Measurements from ENCODE around the gene QRICH2. TPM values are rescaled to one million over a fixed set of nuclear protein-coding genes. Genes with fewer than 3 reads are reported as not detected.
A peak's percentile ranks its signal among the peaks of the same experiment; 100 is the strongest.
"Not testable (repeated sequence)": the region's sequence is repeated elsewhere in the genome, so short reads cannot be mapped to it uniquely, and the experiment has no call there.

QRICH2 gene, protein sequence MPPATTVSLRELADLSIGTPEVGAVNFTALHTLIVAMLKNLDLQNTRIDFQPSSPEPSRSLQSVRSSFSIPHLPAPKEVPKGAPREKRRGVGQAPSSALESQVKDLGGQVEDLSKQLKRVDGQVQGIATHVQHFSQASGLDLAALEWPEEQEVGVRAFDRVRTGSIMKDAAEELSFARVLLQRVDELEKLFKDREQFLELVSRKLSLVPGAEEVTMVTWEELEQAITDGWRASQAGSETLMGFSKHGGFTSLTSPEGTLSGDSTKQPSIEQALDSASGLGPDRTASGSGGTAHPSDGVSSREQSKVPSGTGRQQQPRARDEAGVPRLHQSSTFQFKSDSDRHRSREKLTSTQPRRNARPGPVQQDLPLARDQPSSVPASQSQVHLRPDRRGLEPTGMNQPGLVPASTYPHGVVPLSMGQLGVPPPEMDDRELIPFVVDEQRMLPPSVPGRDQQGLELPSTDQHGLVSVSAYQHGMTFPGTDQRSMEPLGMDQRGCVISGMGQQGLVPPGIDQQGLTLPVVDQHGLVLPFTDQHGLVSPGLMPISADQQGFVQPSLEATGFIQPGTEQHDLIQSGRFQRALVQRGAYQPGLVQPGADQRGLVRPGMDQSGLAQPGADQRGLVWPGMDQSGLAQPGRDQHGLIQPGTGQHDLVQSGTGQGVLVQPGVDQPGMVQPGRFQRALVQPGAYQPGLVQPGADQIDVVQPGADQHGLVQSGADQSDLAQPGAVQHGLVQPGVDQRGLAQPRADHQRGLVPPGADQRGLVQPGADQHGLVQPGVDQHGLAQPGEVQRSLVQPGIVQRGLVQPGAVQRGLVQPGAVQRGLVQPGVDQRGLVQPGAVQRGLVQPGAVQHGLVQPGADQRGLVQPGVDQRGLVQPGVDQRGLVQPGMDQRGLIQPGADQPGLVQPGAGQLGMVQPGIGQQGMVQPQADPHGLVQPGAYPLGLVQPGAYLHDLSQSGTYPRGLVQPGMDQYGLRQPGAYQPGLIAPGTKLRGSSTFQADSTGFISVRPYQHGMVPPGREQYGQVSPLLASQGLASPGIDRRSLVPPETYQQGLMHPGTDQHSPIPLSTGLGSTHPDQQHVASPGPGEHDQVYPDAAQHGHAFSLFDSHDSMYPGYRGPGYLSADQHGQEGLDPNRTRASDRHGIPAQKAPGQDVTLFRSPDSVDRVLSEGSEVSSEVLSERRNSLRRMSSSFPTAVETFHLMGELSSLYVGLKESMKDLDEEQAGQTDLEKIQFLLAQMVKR (N-terminal part only)
- total RNA-seq (2014; rRNA removed; shearing (Covaris generic)) = 0.47 and 1.4 TPM in 2 replicates

DNA sequence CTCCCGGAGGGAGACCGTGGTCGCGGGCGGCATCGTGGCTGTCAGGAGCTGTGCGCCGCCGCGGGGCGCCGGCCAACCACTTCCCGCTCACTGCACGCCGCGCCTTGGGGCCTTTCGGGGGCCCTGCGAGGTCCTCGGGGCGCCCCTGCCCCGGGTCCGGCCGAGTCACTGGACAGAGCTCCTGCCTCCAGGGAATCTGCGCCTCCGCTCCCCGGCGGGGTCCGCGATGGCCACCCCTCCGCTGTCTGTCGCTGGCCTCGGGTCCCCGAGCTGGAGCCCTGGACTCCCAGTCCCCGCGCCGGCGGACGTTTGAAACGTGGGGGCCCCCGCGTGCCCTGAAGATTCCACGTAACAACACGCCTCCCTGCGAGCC lies at the start of gene QRICH2:
Gene QRICH2 (minus strand): TSS at position 311 of the 373 bp plus-strand sequence. CDS start 278 bp downstream, at position 33.
- no peak for DNase-seq (ENCODE audit: low spot score)
- in situ Hi-C loops (cut with HindIII; ENCODE audit: low sequenced_read_pairs) = no loop called here

DNA sequence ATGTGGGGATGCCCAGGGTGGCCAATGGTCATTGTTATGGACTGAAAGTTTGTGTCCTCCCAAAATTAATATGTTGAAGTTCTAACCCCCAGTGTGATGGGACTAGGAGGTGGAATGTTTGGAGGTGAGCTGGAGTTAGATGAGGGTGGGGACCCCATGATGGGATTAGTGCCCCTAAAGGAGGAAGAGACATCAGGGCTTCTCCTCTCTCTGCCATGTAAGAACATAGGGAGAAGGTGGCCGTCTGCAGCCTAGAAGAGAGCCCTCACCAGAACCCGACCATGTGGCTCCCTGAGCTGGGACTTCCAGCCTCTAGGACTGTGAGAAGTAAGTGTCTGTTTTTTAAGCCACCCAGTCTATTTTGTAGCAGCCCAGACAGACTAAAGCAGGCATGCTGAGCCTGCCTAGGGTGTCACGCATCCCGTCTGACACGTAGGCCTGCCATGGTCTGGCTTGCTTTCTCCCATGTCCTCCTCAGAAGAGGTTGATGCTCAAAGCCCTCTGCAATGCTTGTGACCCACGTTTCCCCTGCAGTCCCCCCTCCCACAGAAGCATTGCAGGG lies 49.6 kb upstream of the QRICH2 start:
- no peak for DNase-seq (ENCODE audit: low spot score)
- in situ Hi-C loops (cut with HindIII; ENCODE audit: low sequenced_read_pairs) = no loop called here

DNA sequence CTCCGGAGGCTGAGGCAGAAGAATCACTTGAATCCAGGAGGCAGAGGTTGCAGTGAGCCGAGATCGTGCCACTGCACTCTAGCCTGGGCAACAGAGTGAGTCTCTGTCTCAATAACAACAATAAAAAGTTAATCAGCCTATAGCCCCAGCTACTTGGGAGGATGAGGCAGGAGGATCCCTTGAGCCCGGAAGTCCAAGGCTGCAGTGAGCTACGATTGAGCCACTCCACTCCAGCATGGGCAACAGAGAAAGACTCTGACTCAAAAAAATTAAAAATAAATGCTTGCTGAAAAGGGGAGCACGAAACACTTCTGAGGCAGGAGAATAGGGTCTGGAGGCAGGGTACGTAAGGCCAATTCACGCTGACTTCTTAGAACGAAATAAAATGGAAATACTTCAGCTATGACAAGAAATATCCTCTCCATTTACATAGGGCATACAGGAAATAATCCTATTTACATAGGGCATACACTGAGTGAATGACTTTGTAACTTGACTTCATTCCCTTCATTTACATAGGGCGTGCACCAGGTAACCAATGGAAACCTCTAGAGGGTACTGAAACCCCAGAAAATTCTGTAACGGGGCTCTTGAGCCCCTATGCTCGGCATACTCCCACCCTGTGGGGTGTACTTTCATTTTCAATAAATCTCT lies 48.9 kb upstream of the QRICH2 start:
- in situ Hi-C loops (cut with HindIII; ENCODE audit: low sequenced_read_pairs) = no loop called here

GRCh38 chr17:76354747-76355310 lies 46.8 kb upstream of the QRICH2 start:
- DNase-seq (ENCODE audit: low spot score) = peak; percentile 7
- in situ Hi-C loops (cut with HindIII; ENCODE audit: low sequenced_read_pairs) = no loop called here

More for the DNA sequence above, 48.9 kb upstream of the QRICH2 start:
- DNase-seq (ENCODE audit: low spot score) = no peak

DNA sequence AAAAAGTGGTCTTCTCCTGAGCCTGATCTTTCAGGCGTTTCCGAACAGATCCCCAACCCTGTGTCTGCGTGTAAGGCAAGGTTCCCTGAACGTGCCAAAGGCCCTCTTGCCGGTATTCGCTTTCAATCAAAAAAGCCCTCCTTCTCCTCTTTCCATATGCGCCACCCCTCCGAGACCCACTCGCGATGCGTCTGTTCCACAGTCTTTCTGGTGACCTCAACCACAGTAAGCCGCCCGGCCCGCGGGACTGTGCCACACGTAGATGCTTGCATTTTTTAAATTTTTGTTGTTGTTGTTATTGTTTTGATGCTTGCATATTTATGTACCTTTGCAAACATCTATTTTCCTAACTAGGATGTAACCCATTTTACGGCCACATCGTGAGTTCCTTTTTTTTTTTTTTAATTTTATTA lies 46.2 kb upstream of the QRICH2 start:
- no peak for DNase-seq (ENCODE audit: low spot score)
- in situ Hi-C loops (cut with HindIII; ENCODE audit: low sequenced_read_pairs) = no loop called here

GRCh38 chr17:76353599-76354316 lies 45.7 kb upstream of the QRICH2 start, which contains the start of gene PRPSAP1:
TSS of gene PRPSAP1 (minus strand) at chr17:76353916. CDS start at chr17:76353703, 213 bp downstream.
- peak; percentile 91 for DNase-seq (ENCODE audit: low spot score)
- in situ Hi-C loops (cut with HindIII; ENCODE audit: low sequenced_read_pairs) = no loop called here

DNA sequence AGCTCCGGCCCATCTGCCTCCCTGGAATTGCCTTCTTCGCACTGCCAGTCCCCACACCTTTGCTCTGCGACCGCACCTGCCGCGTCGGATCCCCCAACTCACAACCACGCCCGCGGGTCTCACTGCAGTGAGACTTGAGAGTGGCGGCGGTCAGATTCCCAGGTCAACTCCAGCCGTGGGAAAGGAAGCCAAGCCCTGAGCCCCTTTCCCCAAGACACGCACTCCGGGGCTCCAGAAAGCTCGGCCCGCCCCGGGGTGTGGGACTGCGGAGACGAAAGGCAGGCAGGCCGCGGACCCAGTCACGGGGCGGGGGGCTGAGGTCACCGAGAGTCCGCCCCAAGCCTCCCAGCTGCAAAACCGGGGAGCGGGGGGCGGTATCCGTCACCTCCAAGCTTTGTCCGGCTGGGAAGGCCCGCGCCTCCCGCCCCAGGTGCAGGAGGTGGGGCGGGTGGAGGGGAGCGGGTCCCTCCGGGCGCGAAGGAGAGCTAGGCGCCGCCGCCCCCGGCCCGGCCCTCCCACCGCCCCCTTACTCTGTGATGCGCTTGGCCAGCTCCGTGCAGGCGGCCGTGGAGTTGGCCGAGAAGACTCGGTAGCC lies 45.0 kb upstream of the QRICH2 start:
- peak; percentile 6 for DNase-seq (ENCODE audit: low spot score)
- in situ Hi-C loops (cut with HindIII; ENCODE audit: low sequenced_read_pairs) = no loop called here

DNA sequence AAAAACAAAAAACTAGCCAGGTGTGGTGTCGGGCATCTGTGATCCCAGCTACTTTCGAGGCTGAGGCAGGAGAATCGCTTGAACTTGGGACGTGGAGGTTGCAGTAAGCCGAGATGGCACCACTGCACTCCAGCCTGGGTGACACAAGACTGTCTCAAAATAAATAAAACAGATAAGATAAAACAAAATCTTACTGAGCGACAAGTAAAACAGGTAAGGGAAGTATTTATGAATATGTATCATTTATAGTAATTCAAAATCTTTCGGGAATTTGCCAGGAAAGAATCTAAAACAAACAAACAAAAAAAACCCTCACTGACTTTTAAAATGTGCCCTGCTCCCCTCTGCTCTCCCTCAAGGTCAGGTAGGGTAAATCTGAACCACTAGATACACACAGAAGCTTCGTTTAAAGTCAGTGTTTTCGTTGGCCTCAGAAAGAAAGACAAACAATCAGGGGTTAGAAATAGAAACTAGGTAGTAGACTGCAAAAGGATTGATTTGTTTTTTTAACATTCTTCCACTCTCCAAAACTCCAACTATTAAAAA lies 43.5 kb upstream of the QRICH2 start:
- in situ Hi-C loops (cut with HindIII; ENCODE audit: low sequenced_read_pairs) = no loop called here
- DNase-seq (ENCODE audit: low spot score) = no peak

DNA sequence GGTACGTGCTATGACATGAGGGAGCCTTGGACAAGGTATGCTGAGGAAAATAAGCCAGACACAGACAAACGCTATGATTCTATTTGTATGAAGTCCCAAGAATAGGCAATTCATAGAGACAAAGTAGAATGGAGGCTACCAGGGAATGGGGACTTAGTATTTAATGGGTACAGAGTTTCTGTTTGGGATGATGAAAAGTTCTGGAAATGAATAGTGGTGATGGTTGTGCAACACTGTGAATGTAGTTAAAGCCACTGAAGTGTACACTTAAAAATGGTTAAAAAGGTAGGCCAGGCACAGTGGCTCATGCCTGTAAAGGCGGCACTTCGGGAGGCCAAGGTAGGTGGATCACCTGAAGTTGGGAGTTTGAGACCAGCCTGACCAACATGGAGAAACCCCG lies 42.4 kb upstream of the QRICH2 start:
- in situ Hi-C loops (cut with HindIII; ENCODE audit: low sequenced_read_pairs) = no loop called here
- DNase-seq (ENCODE audit: low spot score) = no peak

DNA sequence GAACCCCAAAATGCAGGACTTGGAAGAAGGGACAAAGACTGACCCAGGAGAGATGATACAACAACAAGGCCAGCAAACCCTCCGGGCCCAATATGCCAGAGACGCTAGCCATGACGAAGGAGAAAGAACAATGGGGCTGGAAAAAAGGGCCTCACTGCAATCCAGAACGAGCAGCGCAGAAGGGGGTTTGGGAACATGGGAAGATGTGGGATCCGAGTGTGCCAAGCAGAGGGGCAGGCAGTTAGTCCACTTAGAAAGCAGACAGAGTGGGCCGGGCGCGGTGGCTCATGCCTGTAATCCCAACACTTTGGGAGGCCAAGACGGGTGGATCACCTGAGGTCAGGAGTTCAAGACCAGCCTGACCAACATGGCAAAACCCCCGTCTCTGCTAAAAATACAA lies 38.9 kb upstream of the QRICH2 start:
- DNase-seq (ENCODE audit: low spot score); in situ Hi-C loops (cut with HindIII; ENCODE audit: low sequenced_read_pairs): not testable (repeated sequence)

- in situ Hi-C loops (cut with HindIII; ENCODE audit: low sequenced_read_pairs) = no loop called here
- no peak for DNase-seq (ENCODE audit: low spot score)
Observed at GRCh38 chr17:76345377-76345974, 37.4 kb upstream of the QRICH2 start.

GRCh38 chr17:76343106-76343505 lies 35.0 kb upstream of the QRICH2 start:
- in situ Hi-C loops (cut with HindIII; ENCODE audit: low sequenced_read_pairs) = no loop called here
- DNase-seq (ENCODE audit: low spot score) = no peak

GRCh38 chr17:76341301-76341700 lies 33.2 kb upstream of the QRICH2 start:
- no peak for DNase-seq (ENCODE audit: low spot score)
- in situ Hi-C loops (cut with HindIII; ENCODE audit: low sequenced_read_pairs) = no loop called here

DNA sequence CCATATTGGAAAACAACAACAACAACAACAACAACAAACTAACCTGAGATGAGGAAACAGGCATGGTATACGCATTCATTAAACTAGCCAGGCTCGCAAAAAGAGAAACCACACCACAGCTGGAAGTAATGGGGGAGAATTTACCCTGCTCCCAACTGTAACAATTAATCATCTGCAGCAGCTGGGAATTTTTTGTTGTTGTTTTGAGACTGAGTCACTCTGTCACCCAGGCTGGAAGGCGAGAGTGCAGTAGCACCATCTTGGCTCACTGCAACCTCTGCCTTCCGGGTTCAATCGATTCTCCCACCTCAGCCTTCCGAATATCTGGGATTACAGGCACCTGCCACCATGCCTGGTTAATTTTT lies 29.3 kb upstream of the QRICH2 start:
- DNase-seq (ENCODE audit: low spot score) = no peak
- in situ Hi-C loops (cut with HindIII; ENCODE audit: low sequenced_read_pairs) = no loop called here

- DNase-seq (ENCODE audit: low spot score) = no peak
- in situ Hi-C loops (cut with HindIII; ENCODE audit: low sequenced_read_pairs) = no loop called here
Observed at GRCh38 chr17:76336756-76337412, 28.8 kb upstream of the QRICH2 start.

DNA sequence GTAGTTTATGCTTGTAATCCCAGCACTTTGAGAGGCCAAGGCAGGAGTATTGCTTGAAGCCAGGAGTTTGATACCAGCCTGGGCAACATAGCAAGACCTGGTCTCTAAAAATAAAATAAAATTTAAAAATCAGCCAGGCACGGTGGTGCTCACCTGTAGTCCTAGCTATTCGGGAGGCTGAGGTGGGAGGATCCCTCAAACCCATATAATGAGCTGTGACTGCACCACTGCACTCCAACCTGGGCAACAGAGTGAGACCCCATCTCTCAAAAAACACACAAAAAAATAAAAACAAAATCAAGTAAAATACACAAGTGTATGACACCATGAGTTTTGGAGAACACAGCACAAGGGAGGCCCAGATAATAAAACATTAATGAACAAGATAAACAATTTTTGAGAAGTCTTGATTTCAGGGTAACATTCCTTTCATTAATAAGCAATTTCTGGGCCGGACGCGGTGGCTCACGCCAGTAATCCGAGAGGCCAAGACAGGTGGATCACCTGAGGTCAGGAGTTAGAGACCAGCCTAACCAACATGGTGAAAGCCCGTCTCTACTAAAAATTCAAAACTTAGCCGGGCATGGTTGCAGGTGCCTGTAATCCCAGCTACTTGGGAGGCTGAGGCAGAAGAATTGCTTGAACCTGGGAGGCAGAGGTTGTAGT lies 27.8 kb upstream of the QRICH2 start:
- no peak for DNase-seq (ENCODE audit: low spot score)
- in situ Hi-C loops (cut with HindIII; ENCODE audit: low sequenced_read_pairs) = no loop called here

Measured in G401 (cell line).